ENCODE results near the gene PPIB.

DNA sequence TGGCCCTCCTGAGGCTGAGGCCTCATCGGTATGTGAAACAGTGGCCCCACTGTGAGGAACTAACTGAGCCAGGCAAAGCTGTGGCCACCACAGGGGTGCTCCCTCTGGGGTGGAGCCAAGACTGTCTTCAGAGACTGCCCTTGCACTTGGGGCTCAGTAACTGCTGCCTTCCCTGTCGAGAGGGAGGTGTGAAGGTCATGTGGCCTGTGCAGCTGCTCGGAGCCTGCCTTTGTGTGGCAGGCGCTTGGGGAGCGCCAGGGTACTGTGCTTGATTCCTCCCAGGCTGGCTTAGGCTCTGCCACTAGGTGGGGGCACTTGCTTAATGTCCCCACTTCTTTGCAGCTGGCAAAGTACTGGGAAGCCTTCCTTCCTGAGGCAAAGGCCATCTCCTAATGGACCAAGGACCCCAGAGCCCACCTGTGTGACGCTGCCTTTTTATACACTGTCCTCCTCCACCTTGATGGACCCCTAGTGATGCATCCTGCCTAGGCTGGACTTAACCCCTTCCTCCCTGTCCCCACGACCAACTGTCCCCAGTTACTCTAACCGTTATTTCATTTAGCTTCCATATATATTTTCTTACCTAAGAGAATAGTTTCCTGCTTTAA is 25.5 kb downstream of the PPIB start:
- TF ChIP-seq POLR2AphosphoS5 (IDR thresholded peaks at IDR 0.05; ENCODE audit: low read depth): no peak
- TF ChIP-seq, protein P1, sequence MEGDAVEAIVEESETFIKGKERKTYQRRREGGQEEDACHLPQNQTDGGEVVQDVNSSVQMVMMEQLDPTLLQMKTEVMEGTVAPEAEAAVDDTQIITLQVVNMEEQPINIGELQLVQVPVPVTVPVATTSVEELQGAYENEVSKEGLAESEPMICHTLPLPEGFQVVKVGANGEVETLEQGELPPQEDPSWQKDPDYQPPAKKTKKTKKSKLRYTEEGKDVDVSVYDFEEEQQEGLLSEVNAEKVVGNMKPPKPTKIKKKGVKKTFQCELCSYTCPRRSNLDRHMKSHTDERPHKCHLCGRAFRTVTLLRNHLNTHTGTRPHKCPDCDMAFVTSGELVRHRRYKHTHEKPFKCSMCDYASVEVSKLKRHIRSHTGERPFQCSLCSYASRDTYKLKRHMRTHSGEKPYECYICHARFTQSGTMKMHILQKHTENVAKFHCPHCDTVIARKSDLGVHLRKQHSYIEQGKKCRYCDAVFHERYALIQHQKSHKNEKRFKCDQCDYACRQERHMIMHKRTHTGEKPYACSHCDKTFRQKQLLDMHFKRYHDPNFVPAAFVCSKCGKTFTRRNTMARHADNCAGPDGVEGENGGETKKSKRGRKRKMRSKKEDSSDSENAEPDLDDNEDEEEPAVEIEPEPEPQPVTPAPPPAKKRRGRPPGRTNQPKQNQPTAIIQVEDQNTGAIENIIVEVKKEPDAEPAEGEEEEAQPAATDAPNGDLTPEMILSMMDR (IDR thresholded peaks at IDR 0.05; ENCODE audit: insufficient read depth, low read length): no peak
- TF ChIP-seq GABPA (IDR thresholded peaks at IDR 0.05; ENCODE audit: low read depth): no peak
- TF ChIP-seq, protein P2, sequence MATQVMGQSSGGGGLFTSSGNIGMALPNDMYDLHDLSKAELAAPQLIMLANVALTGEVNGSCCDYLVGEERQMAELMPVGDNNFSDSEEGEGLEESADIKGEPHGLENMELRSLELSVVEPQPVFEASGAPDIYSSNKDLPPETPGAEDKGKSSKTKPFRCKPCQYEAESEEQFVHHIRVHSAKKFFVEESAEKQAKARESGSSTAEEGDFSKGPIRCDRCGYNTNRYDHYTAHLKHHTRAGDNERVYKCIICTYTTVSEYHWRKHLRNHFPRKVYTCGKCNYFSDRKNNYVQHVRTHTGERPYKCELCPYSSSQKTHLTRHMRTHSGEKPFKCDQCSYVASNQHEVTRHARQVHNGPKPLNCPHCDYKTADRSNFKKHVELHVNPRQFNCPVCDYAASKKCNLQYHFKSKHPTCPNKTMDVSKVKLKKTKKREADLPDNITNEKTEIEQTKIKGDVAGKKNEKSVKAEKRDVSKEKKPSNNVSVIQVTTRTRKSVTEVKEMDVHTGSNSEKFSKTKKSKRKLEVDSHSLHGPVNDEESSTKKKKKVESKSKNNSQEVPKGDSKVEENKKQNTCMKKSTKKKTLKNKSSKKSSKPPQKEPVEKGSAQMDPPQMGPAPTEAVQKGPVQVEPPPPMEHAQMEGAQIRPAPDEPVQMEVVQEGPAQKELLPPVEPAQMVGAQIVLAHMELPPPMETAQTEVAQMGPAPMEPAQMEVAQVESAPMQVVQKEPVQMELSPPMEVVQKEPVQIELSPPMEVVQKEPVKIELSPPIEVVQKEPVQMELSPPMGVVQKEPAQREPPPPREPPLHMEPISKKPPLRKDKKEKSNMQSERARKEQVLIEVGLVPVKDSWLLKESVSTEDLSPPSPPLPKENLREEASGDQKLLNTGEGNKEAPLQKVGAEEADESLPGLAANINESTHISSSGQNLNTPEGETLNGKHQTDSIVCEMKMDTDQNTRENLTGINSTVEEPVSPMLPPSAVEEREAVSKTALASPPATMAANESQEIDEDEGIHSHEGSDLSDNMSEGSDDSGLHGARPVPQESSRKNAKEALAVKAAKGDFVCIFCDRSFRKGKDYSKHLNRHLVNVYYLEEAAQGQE (IDR thresholded peaks at IDR 0.05; ENCODE audit: insufficient replicate concordance, low read depth): no peak

Data from HL-60 (cell line).